ENCODE results near the gene WWC2.

- no peak for TF ChIP-seq CTCF (conservative IDR thresholded peaks at IDR 0.05; ENCODE audit: low read length)
- TF ChIP-seq EZH2phosphoT487 (IDR thresholded peaks at IDR 0.05; ENCODE audit: borderline replicate concordance) = no peak
Measured at GRCh38 chr4:183229397-183229796, 130.3 kb downstream of the WWC2 start.

Data from Loucy (cell line).